SIG-M5 treated with dmso at 0.1 percent for 504 hours (cell line): ENCODE measurements around the gene EGFL7.
A peak's percentile ranks its signal among the peaks of the same experiment; 100 is the strongest.

ENCODE experiments used
- DNase-seq: peaks from one replicate; lab custom pipeline; 2025; ENCODE audit not compliant: unreplicated experiment; lab: John Stamatoyannopoulos, UW

Gene EGFL7

GRCh38 chr9:136684799-136685198 is 22.1 kb downstream of the EGFL7 start:
- no peak for DNase-seq

GRCh38 chr9:136685216-136685615 is 22.5 kb downstream of the EGFL7 start:
- DNase-seq: no peak

GRCh38 chr9:136685790-136686533 is 23.2 kb downstream of the EGFL7 start:
- no peak for DNase-seq

- no peak for DNase-seq
Observed at GRCh38 chr9:136686534-136686793, 23.7 kb downstream of the EGFL7 start.

- peak; percentile 70 for DNase-seq
Observed at GRCh38 chr9:136686794-136687711, 24.3 kb downstream of the EGFL7 start, which contains the start of gene AGPAT2. Gene AGPAT2 (minus strand): TSS chr9:136687457. CDS start chr9:136687357, 100 bp downstream.

- DNase-seq: no peak
Observed at GRCh38 chr9:136687721-136688223, 25.1 kb downstream of the EGFL7 start.

- DNase-seq: peak; percentile 60
Observed at GRCh38 chr9:136688274-136689107, 25.8 kb downstream of the EGFL7 start.

GRCh38 chr9:136689108-136689460 is 26.4 kb downstream of the EGFL7 start:
- DNase-seq: no peak

GRCh38 chr9:136690104-136690805 is 27.5 kb downstream of the EGFL7 start:
- DNase-seq: no peak

- no peak for DNase-seq
Observed at GRCh38 chr9:136690806-136691261, 28.1 kb downstream of the EGFL7 start.

- DNase-seq: no peak
Observed at GRCh38 chr9:136691316-136692184, 28.8 kb downstream of the EGFL7 start.

- no peak for DNase-seq
Observed at GRCh38 chr9:136692185-136693134, 29.7 kb downstream of the EGFL7 start.

- no peak for DNase-seq
Observed at GRCh38 chr9:136693135-136693489, 30.4 kb downstream of the EGFL7 start.

- peak; percentile 51 for DNase-seq
Observed at GRCh38 chr9:136693490-136694162, 30.9 kb downstream of the EGFL7 start.

- DNase-seq: no peak
Observed at GRCh38 chr9:136694163-136694871, 31.6 kb downstream of the EGFL7 start.

- no peak for DNase-seq
Observed at GRCh38 chr9:136694872-136695247, 32.1 kb downstream of the EGFL7 start.

- DNase-seq: no peak
Observed at GRCh38 chr9:136695435-136695895, 32.7 kb downstream of the EGFL7 start.
